T-helper 1 cell treated with Interleukin-12 subunit alpha and Interleukin-12 subunit beta and Interleukin-4 antibody, amounts not matched to agents 30 ng/mL and 1 ng/mL, for 36 hours (primary cell): ENCODE measurements around the gene ADAMTSL5. TPM values are rescaled to one million over a fixed set of nuclear protein-coding genes. Genes with fewer than 3 reads are reported as not detected.

Experiments
- total RNA-seq: library from RNA; stranded (reverse); gene quantifications from 2 replicates; pipeline ENCODE4 v1.2.3, GENCODE V29; 2022

The ADAMTSL5 gene
- total RNA-seq, 1 donor from 2014 or later = 2.5 TPM

Other genes with a start within 250 kb of the ADAMTSL5 start
- 208 and 213 TPM in 2 replicates for gene CIRBP, start 243.7 kb downstream of the ADAMTSL5 start, total RNA-seq
- 55.8 and 64.6 TPM in 2 replicates for gene FAM174C, start 237.5 kb downstream of the ADAMTSL5 start, total RNA-seq
- gene EFNA2, start 227.1 kb downstream of the ADAMTSL5 start, total RNA-seq = not detected in 2 replicates
- gene NDUFS7, start 129.1 kb downstream of the ADAMTSL5 start, total RNA-seq = 104 and 109 TPM in 2 replicates
- 13.5 and 18.8 TPM in 2 replicates for gene GAMT, start 111.5 kb downstream of the ADAMTSL5 start, total RNA-seq
- gene DAZAP1, start 105.4 kb downstream of the ADAMTSL5 start, total RNA-seq = 211 and 223 TPM in 2 replicates
- gene RPS15, start 74.6 kb downstream of the ADAMTSL5 start, total RNA-seq = 1,137 and 1,164 TPM in 2 replicates
- 0.15 and 0.29 TPM in 2 replicates for gene APC2, start 62.9 kb downstream of the ADAMTSL5 start, total RNA-seq
- 43.1 and 45.2 TPM in 2 replicates for gene C19orf25, start 33.8 kb downstream of the ADAMTSL5 start, total RNA-seq
- 1.0 and 1.5 TPM in 2 replicates for gene PCSK4, start 22.7 kb downstream of the ADAMTSL5 start, total RNA-seq
- 1.0 and 1.7 TPM in 2 replicates for gene REEP6, start 21.8 kb downstream of the ADAMTSL5 start, total RNA-seq
- gene PLK5, start 11.1 kb upstream of the ADAMTSL5 start, total RNA-seq = not detected in 2 replicates
- 7.6 and 8.3 TPM in 2 replicates for gene MEX3D, start 55.3 kb upstream of the ADAMTSL5 start, total RNA-seq
- gene MBD3, start 79.8 kb upstream of the ADAMTSL5 start, total RNA-seq = 90.7 and 93.2 TPM in 2 replicates
- 167 and 185 TPM in 2 replicates for gene UQCR11, start 92.4 kb upstream of the ADAMTSL5 start, total RNA-seq
- gene TCF3, start 139.6 kb upstream of the ADAMTSL5 start, total RNA-seq = 73.7 and 73.8 TPM in 2 replicates
- not detected in 2 replicates for gene ONECUT3, start 240.5 kb upstream of the ADAMTSL5 start, total RNA-seq